T-helper 17 cell (primary cell): ENCODE measurements around the gene CXorf49. TPM values are rescaled to one million over a fixed set of nuclear protein-coding genes. Genes with fewer than 3 reads are reported as not detected.
A peak's percentile ranks its signal among the peaks of the same experiment; 100 is the strongest.
"Not testable (repeated sequence)": the region's sequence is repeated elsewhere in the genome, so short reads cannot be mapped to it uniquely, and the experiment has no call there.

ENCODE experiments used
- ATAC-seq: fragments of 150-1000 bp; cut with Tn5 transposase; 2 replicates; pipeline ENCODE4 v1.10.0; 2021; ENCODE audit warnings: mild to moderate bottlenecking, moderate library complexity
- DNase-seq, 3 donors: peaks; one replicate each; pipeline versions ENCODE4 v3.0.0 to v3.0.0-alpha.2; 2020 to 2021
- H3K9me3 ChIP-seq: one replicate; pipeline ENCODE4 v1.7.0; 2013; ENCODE audit warnings: low read length, mild to moderate bottlenecking; ENCODE audit not compliant: control insufficient read depth, poor library complexity, severe bottlenecking
- H3K27ac Mint-ChIP-seq: one replicate; pipeline ENCODE4 v1.8.0; 2022; ENCODE audit warnings: mild to moderate bottlenecking, moderate library complexity, mixed read lengths
- H3K27me3 Mint-ChIP-seq: one replicate; pipeline ENCODE4 v1.8.0; 2022; ENCODE audit warnings: mixed read lengths
- H3K36me3 Mint-ChIP-seq: one replicate; pipeline ENCODE4 v1.8.0; 2022; ENCODE audit warnings: low read depth, mixed read lengths
- H3K4me1 Mint-ChIP-seq: one replicate; pipeline ENCODE4 v1.8.0; 2022; ENCODE audit warnings: mild to moderate bottlenecking, mixed read lengths
- H3K4me3 Mint-ChIP-seq: one replicate; pipeline ENCODE4 v1.8.0; 2022; ENCODE audit warnings: mild to moderate bottlenecking, moderate library complexity, mixed read lengths
- total RNA-seq, 4 donors: library from RNA in 2 of 4; stranded (reverse) in 2 of 4; gene quantifications; one replicate each; pipeline ENCODE4 v1.2.3 and lab custom pipeline; 2022 to 2026

Gene CXorf49
- total RNA-seq (not detected), total RNA-seq (lab: John Stamatoyannopoulos, UW) (0 reads per million in 2 donors)

DNA sequence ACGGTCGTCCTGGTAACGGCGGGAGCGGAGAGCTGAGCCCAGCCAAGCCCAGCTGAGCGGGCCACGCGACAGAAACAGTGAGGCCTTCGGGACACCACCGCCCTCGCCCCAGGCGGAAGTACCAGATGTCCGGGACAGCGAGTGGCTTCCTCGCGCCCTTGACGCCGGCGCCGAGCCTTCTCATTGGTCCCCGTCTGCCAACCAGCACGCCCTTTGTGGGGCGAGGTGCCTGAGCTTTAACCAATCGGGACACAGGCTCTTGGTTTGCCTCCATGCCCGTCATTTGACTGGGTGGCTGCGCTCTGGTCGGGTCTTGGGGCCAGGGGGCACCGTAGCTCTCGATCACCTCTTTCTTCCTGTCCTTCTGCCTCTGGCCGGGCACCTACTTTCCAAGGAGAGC, at the start of gene CXorf49:
Gene CXorf49 (minus strand): TSS at position 101 of the 400 bp plus-strand sequence. CDS start 134 bp downstream, outside the sequence.
- ATAC-seq, DNase-seq, H3K36me3 Mint-ChIP-seq, H3K9me3 ChIP-seq, H3K4me1 Mint-ChIP-seq, H3K4me3 Mint-ChIP-seq, H3K27ac Mint-ChIP-seq, H3K27me3 Mint-ChIP-seq: not testable (repeated sequence)

GRCh38 chrX:71767134-71767533, 49.0 kb upstream of the CXorf49 start:
- not testable (repeated sequence) for H3K27me3 Mint-ChIP-seq, ATAC-seq, DNase-seq, H3K4me3 Mint-ChIP-seq, H3K4me1 Mint-ChIP-seq, H3K9me3 ChIP-seq, H3K36me3 Mint-ChIP-seq, H3K27ac Mint-ChIP-seq

DNA sequence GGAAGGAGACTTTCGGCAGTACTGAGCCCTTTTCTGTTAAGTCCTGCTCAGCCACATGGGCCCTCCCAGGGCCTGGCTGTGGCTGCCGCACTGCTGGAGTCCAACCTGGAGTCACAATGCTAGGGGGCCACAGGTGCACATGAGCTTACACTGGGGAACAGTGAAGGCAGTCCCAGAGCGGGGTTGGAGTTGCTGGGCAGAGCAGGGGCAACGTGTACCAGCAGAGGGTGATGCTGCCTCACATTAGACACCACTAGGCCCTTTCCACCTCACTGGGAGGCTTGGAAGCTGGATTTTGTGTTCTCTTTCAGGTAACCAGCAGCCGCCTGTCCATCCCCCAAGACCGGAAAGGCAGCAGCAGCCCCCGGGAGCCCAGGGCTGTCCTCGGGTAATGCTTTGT, 47.5 kb upstream of the CXorf49 start:
- H3K36me3 Mint-ChIP-seq, H3K27ac Mint-ChIP-seq, H3K4me1 Mint-ChIP-seq, ATAC-seq, H3K27me3 Mint-ChIP-seq, H3K9me3 ChIP-seq, H3K4me3 Mint-ChIP-seq, DNase-seq: not testable (repeated sequence)

DNA sequence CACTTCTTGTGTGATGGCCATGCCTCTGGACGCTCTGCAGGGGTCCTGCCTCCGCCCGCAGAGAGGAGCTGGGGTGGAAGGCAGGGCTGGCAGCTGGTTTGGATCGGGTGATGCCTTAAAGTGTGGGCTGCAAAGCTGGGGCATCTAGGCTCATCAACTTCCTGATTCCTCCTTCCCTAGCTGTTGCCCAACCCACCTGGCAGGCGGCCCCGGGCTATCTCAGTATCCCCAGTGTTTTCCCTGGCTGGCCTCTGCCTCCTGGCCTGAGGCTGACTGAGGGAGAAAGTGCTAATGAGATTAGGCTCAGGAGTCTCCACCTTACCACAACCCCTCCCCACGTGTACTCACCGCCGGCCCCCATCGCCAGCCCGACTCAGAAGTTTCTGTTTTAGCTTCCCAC, 46.7 kb upstream of the CXorf49 start:
- not testable (repeated sequence) for H3K36me3 Mint-ChIP-seq, H3K27ac Mint-ChIP-seq, H3K4me3 Mint-ChIP-seq, H3K9me3 ChIP-seq, DNase-seq, ATAC-seq, H3K4me1 Mint-ChIP-seq, H3K27me3 Mint-ChIP-seq

DNA sequence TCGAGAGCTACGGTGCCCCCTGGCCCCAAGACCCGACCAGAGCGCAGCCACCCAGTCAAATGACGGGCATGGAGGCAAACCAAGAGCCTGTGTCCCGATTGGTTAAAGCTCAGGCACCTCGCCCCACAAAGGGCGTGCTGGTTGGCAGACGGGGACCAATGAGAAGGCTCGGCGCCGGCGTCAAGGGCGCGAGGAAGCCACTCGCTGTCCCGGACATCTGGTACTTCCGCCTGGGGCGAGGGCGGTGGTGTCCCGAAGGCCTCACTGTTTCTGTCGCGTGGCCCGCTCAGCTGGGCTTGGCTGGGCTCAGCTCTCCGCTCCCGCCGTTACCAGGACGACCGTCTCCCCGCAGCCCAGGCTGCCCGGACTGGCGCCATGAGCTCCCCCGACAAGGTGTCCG, 45.0 kb upstream of the CXorf49 start, which contains the start of gene CXorf49B:
Gene CXorf49B (plus strand): TSS at position 301 of the 400 bp plus-strand sequence. CDS start 75 bp downstream, at position 376.
- not testable (repeated sequence) for H3K4me1 Mint-ChIP-seq, ATAC-seq, H3K9me3 ChIP-seq

GRCh38 chrX:71760688-71761281, 42.7 kb upstream of the CXorf49 start:
- not testable (repeated sequence) for DNase-seq, H3K27ac Mint-ChIP-seq, H3K36me3 Mint-ChIP-seq, H3K27me3 Mint-ChIP-seq, H3K9me3 ChIP-seq, H3K4me1 Mint-ChIP-seq, ATAC-seq, H3K4me3 Mint-ChIP-seq

More for the DNA sequence above, 45.0 kb upstream of the CXorf49 start, which contains the start of gene CXorf49B:
- H3K4me3 Mint-ChIP-seq, H3K27me3 Mint-ChIP-seq, H3K36me3 Mint-ChIP-seq, H3K27ac Mint-ChIP-seq, DNase-seq: not testable (repeated sequence)

- H3K27ac Mint-ChIP-seq, H3K4me3 Mint-ChIP-seq, H3K27me3 Mint-ChIP-seq, H3K4me1 Mint-ChIP-seq, ATAC-seq, H3K36me3 Mint-ChIP-seq, DNase-seq, H3K9me3 ChIP-seq: not testable (repeated sequence)
These were observed 2.3 kb upstream of the CXorf49 start for GRCh38 chrX:71720289-71720886.

DNA sequence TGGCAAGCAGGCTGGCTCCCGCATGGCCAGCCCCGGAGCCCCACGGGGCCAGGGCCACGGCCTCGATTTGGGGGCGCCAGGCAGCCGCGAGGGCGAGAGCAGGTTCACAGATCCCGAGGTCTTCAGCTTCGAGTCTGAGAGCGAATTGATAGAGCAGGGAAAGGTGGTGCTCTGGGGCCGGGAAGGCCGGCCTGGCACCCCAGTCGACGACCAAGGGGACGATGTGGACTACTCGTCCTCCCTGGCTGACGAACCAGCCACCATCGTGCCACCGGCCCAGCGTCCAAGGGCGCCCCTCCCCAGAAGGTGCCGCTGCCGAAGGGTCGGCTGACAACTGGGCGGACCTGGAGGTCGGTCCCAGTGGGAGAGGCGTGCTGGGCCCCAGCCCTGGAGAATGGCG, 1.1 kb upstream of the CXorf49 start:
- H3K4me3 Mint-ChIP-seq, H3K27me3 Mint-ChIP-seq, H3K36me3 Mint-ChIP-seq, ATAC-seq, H3K27ac Mint-ChIP-seq, H3K4me1 Mint-ChIP-seq, H3K9me3 ChIP-seq: not testable (repeated sequence)
- peak in 1 of 3 donors; percentile 0 for DNase-seq

- not testable (repeated sequence) for H3K4me1 Mint-ChIP-seq, H3K4me3 Mint-ChIP-seq, H3K36me3 Mint-ChIP-seq, H3K27me3 Mint-ChIP-seq, DNase-seq, ATAC-seq, H3K9me3 ChIP-seq, H3K27ac Mint-ChIP-seq
These were observed 1.8 kb downstream of the CXorf49 start for GRCh38 chrX:71716323-71716722.

DNA sequence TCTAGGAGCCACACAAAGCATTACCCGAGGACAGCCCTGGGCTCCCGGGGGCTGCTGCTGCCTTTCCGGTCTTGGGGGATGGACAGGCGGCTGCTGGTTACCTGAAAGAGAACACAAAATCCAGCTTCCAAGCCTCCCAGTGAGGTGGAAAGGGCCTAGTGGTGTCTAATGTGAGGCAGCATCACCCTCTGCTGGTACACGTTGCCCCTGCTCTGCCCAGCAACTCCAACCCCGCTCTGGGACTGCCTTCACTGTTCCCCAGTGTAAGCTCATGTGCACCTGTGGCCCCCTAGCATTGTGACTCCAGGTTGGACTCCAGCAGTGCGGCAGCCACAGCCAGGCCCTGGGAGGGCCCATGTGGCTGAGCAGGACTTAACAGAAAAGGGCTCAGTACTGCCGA, 2.5 kb downstream of the CXorf49 start:
- DNase-seq, ATAC-seq, H3K9me3 ChIP-seq, H3K27me3 Mint-ChIP-seq, H3K36me3 Mint-ChIP-seq, H3K4me1 Mint-ChIP-seq, H3K27ac Mint-ChIP-seq, H3K4me3 Mint-ChIP-seq: not testable (repeated sequence)

- H3K27me3 Mint-ChIP-seq, H3K4me1 Mint-ChIP-seq, ATAC-seq, H3K36me3 Mint-ChIP-seq, H3K27ac Mint-ChIP-seq, H3K4me3 Mint-ChIP-seq, DNase-seq, H3K9me3 ChIP-seq: not testable (repeated sequence)
These were observed 4.0 kb downstream of the CXorf49 start for GRCh38 chrX:71714064-71714463.

GRCh38 chrX:71702853-71703252, 15.2 kb downstream of the CXorf49 start:
- not testable (repeated sequence) for H3K4me3 Mint-ChIP-seq, DNase-seq, H3K4me1 Mint-ChIP-seq, H3K27ac Mint-ChIP-seq, H3K27me3 Mint-ChIP-seq, H3K36me3 Mint-ChIP-seq, H3K9me3 ChIP-seq
- peak; percentile 56 for ATAC-seq

DNA sequence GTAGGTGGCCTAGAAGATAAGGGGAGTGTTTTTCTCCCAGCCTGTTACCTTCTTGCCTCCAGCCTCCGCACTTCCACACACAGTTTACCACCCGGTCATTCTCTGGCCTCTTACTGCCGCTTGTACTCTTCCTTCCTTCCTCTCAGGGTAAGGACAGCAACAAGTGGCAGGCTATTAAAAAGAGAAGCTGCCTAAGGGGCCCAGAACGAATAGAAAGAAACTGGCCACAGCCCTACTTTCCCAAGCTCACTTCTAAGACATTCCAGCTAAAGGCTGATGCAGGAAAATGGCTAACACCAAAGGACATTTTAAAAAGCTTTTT, 19.1 kb downstream of the CXorf49 start:
- not testable (repeated sequence) for H3K36me3 Mint-ChIP-seq, DNase-seq, H3K27me3 Mint-ChIP-seq, ATAC-seq, H3K9me3 ChIP-seq, H3K27ac Mint-ChIP-seq, H3K4me1 Mint-ChIP-seq, H3K4me3 Mint-ChIP-seq
